OCI-LY7 (cell line): ENCODE data around the gene PCBP3. TPM values are rescaled to one million over a fixed set of nuclear protein-coding genes. Genes with fewer than 3 reads are reported as not detected.

ENCODE experiments used
- BruUV-seq: library from RNA; stranded (reverse); fragments of 400-500 nt; replicated peaks from 2 replicates; lab custom pipeline; 2021; lab: Mats Ljungman, UMichigan
- CTCF ChIA-PET: fragments of 300-600 bp; sonication (Branson Sonifier 250); formaldehyde crosslinking; loops from one replicate; lab custom pipeline; 2022; ENCODE audit warnings: antibody characterized with exemption; ENCODE audit not compliant: unreplicated experiment; lab: Charles Lee
- POLR2A ChIA-PET: fragments of 300-600 bp; sonication (Branson Sonifier 250); formaldehyde crosslinking; loops from one replicate; lab custom pipeline; 2022; ENCODE audit warnings: antibody characterized with exemption; lab: Charles Lee
- DNase-seq: peaks from one replicate; pipeline ENCODE4 v3.0.0-alpha.2; 2015; ENCODE audit warnings: low spot score
- H2AFZ ChIP-seq: fragments of 200-600 bp; sonication (generic), shearing (Covaris generic); 2 replicates; pipeline ENCODE4 v1.6.1; 2014; ENCODE audit warnings: mild to moderate bottlenecking, antibody characterized with exemption, low read length, moderate library complexity
- H3K27ac ChIP-seq: fragments of 200-600 bp; sonication (generic); 2 replicates; pipeline ENCODE4 v1.5.1; 2014; ENCODE audit warnings: mixed run types, low read depth, mild to moderate bottlenecking, moderate library complexity, low read length, inconsistent platforms; ENCODE audit not compliant: poor library complexity, severe bottlenecking
- H3K36me3 ChIP-seq: fragments of 200-600 bp; sonication (generic); 2 replicates; pipeline ENCODE4 v1.6.1; 2014; ENCODE audit warnings: mild to moderate bottlenecking, antibody characterized with exemption, low read length, moderate library complexity, mixed read lengths; ENCODE audit not compliant: insufficient read depth
- H3K4me1 ChIP-seq: fragments of 200-600 bp; sonication (generic); 2 replicates; pipeline ENCODE4 v1.5.1; 2014; ENCODE audit warnings: mild to moderate bottlenecking, low read length; ENCODE audit not compliant: insufficient read depth, poor library complexity, severe bottlenecking
- H3K4me2 ChIP-seq: fragments of 200-600 bp; sonication (generic); 2 replicates; pipeline ENCODE4 v1.6.1; 2014; ENCODE audit warnings: mild to moderate bottlenecking, low read length
- H3K4me3 ChIP-seq: fragments of 200-600 bp; sonication (generic); 2 replicates; pipeline ENCODE4 v1.5.1; 2014; ENCODE audit warnings: mild to moderate bottlenecking, low read depth, low read length; ENCODE audit not compliant: poor library complexity, severe bottlenecking
- H3K79me2 ChIP-seq: fragments of 200-600 bp; sonication (generic); 2 replicates; pipeline ENCODE4 v1.6.1; 2016; ENCODE audit warnings: low read depth, mild to moderate bottlenecking, low read length, moderate library complexity, mixed read lengths; ENCODE audit not compliant: insufficient read depth
- H3K9me2 ChIP-seq: fragments of 200-600 bp; sonication (generic); 2 replicates; pipeline ENCODE4 v1.6.1; 2016; ENCODE audit warnings: mild to moderate bottlenecking, low read length, mixed read lengths; ENCODE audit not compliant: insufficient read depth
- H3K9me3 ChIP-seq: fragments of 200-600 bp; sonication (generic); 2 replicates; pipeline ENCODE4 v1.6.1; 2014; ENCODE audit warnings: mild to moderate bottlenecking, mixed run types, low read length, mixed read lengths
- H4K20me1 ChIP-seq: fragments of 200-600 bp; sonication (generic); 2 replicates; pipeline ENCODE4 v1.6.1; 2014; ENCODE audit warnings: mild to moderate bottlenecking, antibody characterized with exemption, low read length, moderate library complexity, mixed read lengths; ENCODE audit not compliant: insufficient read depth
- CTCF ChIP-seq: fragments of 200-600 bp; sonication (generic); conservative IDR thresholded peaks from 2 replicates; pipeline ENCODE4 v1.5.1; 2014; ENCODE audit warnings: mild to moderate bottlenecking, antibody characterized with exemption, low read length, moderate library complexity, mixed read lengths
- EZH2phosphoT487 ChIP-seq: fragments of 200-600 bp; sonication (generic); IDR thresholded peaks from 2 replicates; pipeline ENCODE4 v1.6.1; 2018; ENCODE audit warnings: low read depth, borderline replicate concordance, mild to moderate bottlenecking, mixed run types, antibody characterized with exemption, low read length, moderate library complexity, mixed read lengths
- intact Hi-C: fragments of 100-400 bp; cut with micrococcal nuclease; formaldehyde crosslinking; loops from one replicate; pipeline ENCODE4 v1.10.0; 2022; ENCODE audit not compliant: unreplicated experiment
- total RNA-seq, 2 experiments: library from RNA; depleted of rRNA in 1 of 2; stranded (reverse); fragments of >200 nt in 1 of 2; shearing (Covaris generic) in 1 of 2; gene quantifications; 2 replicates each; pipeline ENCODE4 v1.2.3, GENCODE V29; 2014 to 2022

PCBP3 gene
- total RNA-seq, 2 experiments from 2014 or later, result 0.61 TPM; not detected in 1

DNA sequence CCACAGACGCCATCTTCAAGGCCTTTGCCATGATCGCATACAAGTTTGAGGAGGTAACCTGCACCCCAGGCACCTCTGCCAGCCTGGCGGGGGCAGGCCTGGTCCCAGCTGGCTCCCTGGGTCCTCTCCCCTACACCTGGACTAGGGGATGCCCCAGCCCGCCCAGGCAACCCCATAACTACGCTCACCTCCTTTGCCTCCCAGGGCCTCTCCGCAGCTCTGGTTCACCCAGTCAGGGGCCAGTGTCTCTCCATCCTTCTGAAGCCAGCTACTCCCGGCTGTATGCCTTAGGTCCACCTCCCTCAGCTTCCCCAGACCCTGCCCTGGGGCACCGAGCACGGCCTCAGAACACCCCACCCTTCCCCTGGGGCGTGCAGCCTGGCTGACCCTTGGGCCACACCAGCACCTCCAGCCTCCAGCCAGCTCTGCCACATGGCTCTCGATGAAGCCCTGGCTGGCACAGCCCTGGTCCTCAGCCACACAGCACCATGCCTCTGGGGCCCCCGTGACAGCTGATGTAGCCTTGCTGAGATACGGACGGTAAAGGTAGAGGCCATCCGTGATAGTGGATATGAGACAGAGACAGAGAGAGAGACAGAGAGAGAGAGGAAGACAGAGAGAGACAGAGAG lies 257.7 kb downstream of the PCBP3 start:
- TF ChIP-seq EZH2phosphoT487 (no peak), CTCF (no peak)
- POLR2A ChIA-PET, result no interaction called here
- H3K4me1 ChIP-seq, result no peaks in the 10 kb centered on the region
- no peaks in the 10 kb centered on the region for H3K79me2 ChIP-seq
- H3K9me3 ChIP-seq, result no peaks in the 10 kb centered on the region
- H3K27ac ChIP-seq, result no peak overlapping the region
- no peaks in the 10 kb centered on the region for H4K20me1 ChIP-seq
- no peaks in the 10 kb centered on the region for H3K36me3 ChIP-seq
- CTCF ChIA-PET, result no interaction called here
- no peak overlapping the region for H3K4me2 ChIP-seq
- no peak overlapping the region for H3K4me3 ChIP-seq
- no peaks in the 10 kb centered on the region for H3K9me2 ChIP-seq
- intact Hi-C loops, result no loop called here
- H2AFZ ChIP-seq, result no peak overlapping the region
- no TSS peak for BruUV-seq
- DNase-seq, result no peak

- TF ChIP-seq EZH2phosphoT487 (no peak), CTCF (no peak)
- Histone ChIP-seq H2AFZ (no peak overlapping the region), H3K4me2 (no peak overlapping the region), H3K9me2 (no peaks in the 10 kb centered on the region), H3K36me3 (no peaks in the 10 kb centered on the region), H3K4me1 (no peaks in the 10 kb centered on the region), H3K9me3 (no peaks in the 10 kb centered on the region), H3K27ac (no peak overlapping the region), H3K79me2 (no peaks in the 10 kb centered on the region), H3K4me3 (no peak overlapping the region), H4K20me1 (no peaks in the 10 kb centered on the region)
- ChIA-PET CTCF (no interaction called here), POLR2A (no interaction called here)
- intact Hi-C loops, result no loop called here
- no TSS peak for BruUV-seq
- DNase-seq, result no peak
These were observed 258.9 kb downstream of the PCBP3 start for GRCh38 chr21:45902292-45902995.

- intact Hi-C loops, result no loop called here
- BruUV-seq, result no TSS peak
- no peak for TF ChIP-seq EZH2phosphoT487
- TF ChIP-seq CTCF, result no peak
- CTCF ChIA-PET, result no interaction called here
- H2AFZ ChIP-seq, result no peak overlapping the region
- H3K36me3 ChIP-seq, result no peaks in the 10 kb centered on the region
- no peak for DNase-seq
- no peaks in the 10 kb centered on the region for H3K4me1 ChIP-seq
- H3K27ac ChIP-seq, result no peak overlapping the region
- H3K4me2 ChIP-seq, result no peak overlapping the region
- H3K4me3 ChIP-seq, result no peak overlapping the region
- POLR2A ChIA-PET, result no interaction called here
- no peaks in the 10 kb centered on the region for H3K9me2 ChIP-seq
- H4K20me1 ChIP-seq, result no peaks in the 10 kb centered on the region
- H3K9me3 ChIP-seq, result no peaks in the 10 kb centered on the region
- no peaks in the 10 kb centered on the region for H3K79me2 ChIP-seq
These were observed 261.7 kb downstream of the PCBP3 start for GRCh38 chr21:45905196-45905595.
